DND-41 (cell line): Measurements from ENCODE around the gene HDAC4.

Experiments
- CTCF ChIP-seq: IDR thresholded peaks from 2 replicates; pipeline ENCODE4 v1.5.1; 2012; ENCODE audit warnings: borderline replicate concordance, low read length, moderate library complexity, mild to moderate bottlenecking; ENCODE audit not compliant: poor library complexity, severe bottlenecking; ENCODE audit errors: extremely low read depth
- EZH2 ChIP-seq: IDR thresholded peaks from 3 replicates; pipeline ENCODE4 v1.6.1; 2012; ENCODE audit warnings: borderline replicate concordance, low read depth, mild to moderate bottlenecking, moderate library complexity, low read length, inconsistent platforms; ENCODE audit not compliant: severe bottlenecking

GRCh38 chr2:239360421-239361310 is 40.2 kb downstream of the HDAC4 start:
- TF ChIP-seq EZH2 (no peak), CTCF (no peak)
